A673 (cell line): Measurements from ENCODE around the gene UPK2. TPM values are rescaled to one million over a fixed set of nuclear protein-coding genes. Genes with fewer than 3 reads are reported as not detected.
"Not testable (repeated sequence)": the region's sequence is repeated elsewhere in the genome, so short reads cannot be mapped to it uniquely, and the experiment has no call there.

ENCODE experiments used
- BruUV-seq: library from RNA; stranded (reverse); fragments of 400-500 nt; replicated peaks from 2 replicates; lab custom pipeline; 2021; lab: Mats Ljungman, UMichigan
- CTCF ChIA-PET: fragments of 300-600 bp; sonication (Branson Sonifier 250); formaldehyde crosslinking; loops from one replicate; lab custom pipeline; 2022; ENCODE audit warnings: antibody characterized with exemption; lab: Charles Lee
- POLR2A ChIA-PET: fragments of 300-600 bp; sonication (Branson Sonifier 250); formaldehyde crosslinking; loops from one replicate; lab custom pipeline; 2022; ENCODE audit warnings: antibody characterized with exemption; ENCODE audit not compliant: low non-redundant PET; lab: Charles Lee
- DNase-seq: peaks from one replicate; pipeline ENCODE4 v3.0.0-alpha.2; 2015; ENCODE audit warnings: low spot score
- H3K27ac ChIP-seq: fragments of 200-600 bp; sonication (generic); 2 replicates; pipeline ENCODE4 v1.5.1; 2016; ENCODE audit warnings: mixed run types, low read depth, mild to moderate bottlenecking, mixed read lengths, antibody characterized with exemption, low read length; ENCODE audit not compliant: poor library complexity, severe bottlenecking
- H3K27me3 ChIP-seq: fragments of 200-600 bp; sonication (generic); replicated peaks from 2 replicates; pipeline ENCODE4 v1.6.1; 2017; ENCODE audit warnings: mixed run types, low read depth, mild to moderate bottlenecking, mixed read lengths, antibody characterized with exemption, low read length; ENCODE audit not compliant: insufficient read depth, poor library complexity
- H3K36me3 ChIP-seq: fragments of 200-600 bp; sonication (generic); 2 replicates; pipeline ENCODE4 v1.6.1; 2016; ENCODE audit warnings: mixed run types, mild to moderate bottlenecking, mixed read lengths, antibody characterized with exemption, low read length; ENCODE audit not compliant: insufficient read depth, poor library complexity, severe bottlenecking
- H3K4me1 ChIP-seq: fragments of 200-600 bp; sonication (generic); 2 replicates; pipeline ENCODE4 v1.6.1; 2017; ENCODE audit warnings: mixed run types, mild to moderate bottlenecking, mixed read lengths, antibody characterized with exemption, low read length; ENCODE audit not compliant: insufficient read depth, poor library complexity, severe bottlenecking
- H3K4me3 ChIP-seq: fragments of 200-600 bp; sonication (generic); 2 replicates; pipeline ENCODE4 v1.5.1; 2016; ENCODE audit warnings: low read depth, mixed run types, mild to moderate bottlenecking, mixed read lengths, low read length; ENCODE audit not compliant: poor library complexity, severe bottlenecking
- H3K9me3 ChIP-seq: fragments of 200-600 bp; sonication (generic); 2 replicates; pipeline ENCODE4 v1.6.1; 2016; ENCODE audit warnings: mixed run types, low read depth, mild to moderate bottlenecking, mixed read lengths, antibody characterized with exemption, low read length; ENCODE audit not compliant: poor library complexity, severe bottlenecking
- EZH2 ChIP-seq: fragments of 200-600 bp; sonication (generic); IDR thresholded peaks from 2 replicates; pipeline ENCODE4 v1.6.1; 2017; ENCODE audit warnings: borderline replicate concordance, low read depth, mild to moderate bottlenecking, mixed read lengths, antibody characterized with exemption, low read length; ENCODE audit not compliant: poor library complexity, severe bottlenecking
- intact Hi-C: fragments of 100-400 bp; cut with micrococcal nuclease; formaldehyde crosslinking; loops from one replicate; pipeline ENCODE4 v1.10.0; 2022; ENCODE audit not compliant: unreplicated experiment
- total RNA-seq: library from RNA; stranded (reverse); gene quantifications from 2 replicates; pipeline ENCODE4 v1.2.3, GENCODE V29; 2021
- TF ChIP-seq, protein P1 (sequence below): fragments of 300-800, 200-600 bp; sonication (generic); conservative IDR thresholded peaks from 2 replicates; pipeline ENCODE4 v1.5.1; 2017; ENCODE audit warnings: low read depth, mild to moderate bottlenecking, antibody characterized with exemption, low read length, moderate library complexity, mixed read lengths

The UPK2 gene
- total RNA-seq, 1 experiment from 2014 or later, result not detected

DNA sequence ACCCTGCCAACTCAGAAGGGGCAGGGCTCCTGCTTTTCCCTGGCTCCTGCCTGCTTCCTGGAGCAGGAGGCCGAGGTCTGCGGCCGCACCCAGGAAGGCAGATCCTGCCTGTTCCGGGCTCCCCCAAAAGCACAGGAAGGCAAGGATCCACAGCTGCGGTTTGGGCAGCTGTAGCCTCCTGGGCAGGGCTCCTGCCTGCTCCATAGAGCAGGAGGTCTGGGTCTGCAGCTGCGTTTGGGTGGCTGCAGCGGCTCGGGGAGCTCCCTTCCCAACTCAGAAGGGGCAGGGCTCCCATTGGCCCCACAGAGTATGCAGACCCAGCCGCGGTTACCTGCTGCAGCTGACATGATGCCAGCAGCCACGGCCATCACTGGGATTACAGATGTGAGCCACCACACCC lies 5.5 kb downstream of the UPK2 start:
- Histone ChIP-seq H3K9me3 (no peaks in the 10 kb centered on the region), H3K36me3 (no peaks in the 10 kb centered on the region), H3K27me3 (no peaks in the 10 kb centered on the region), H3K4me1 (no peaks in the 10 kb centered on the region), H3K4me3 (no peak overlapping the region), H3K27ac (no peak overlapping the region)
- TF ChIP-seq, protein P1, sequence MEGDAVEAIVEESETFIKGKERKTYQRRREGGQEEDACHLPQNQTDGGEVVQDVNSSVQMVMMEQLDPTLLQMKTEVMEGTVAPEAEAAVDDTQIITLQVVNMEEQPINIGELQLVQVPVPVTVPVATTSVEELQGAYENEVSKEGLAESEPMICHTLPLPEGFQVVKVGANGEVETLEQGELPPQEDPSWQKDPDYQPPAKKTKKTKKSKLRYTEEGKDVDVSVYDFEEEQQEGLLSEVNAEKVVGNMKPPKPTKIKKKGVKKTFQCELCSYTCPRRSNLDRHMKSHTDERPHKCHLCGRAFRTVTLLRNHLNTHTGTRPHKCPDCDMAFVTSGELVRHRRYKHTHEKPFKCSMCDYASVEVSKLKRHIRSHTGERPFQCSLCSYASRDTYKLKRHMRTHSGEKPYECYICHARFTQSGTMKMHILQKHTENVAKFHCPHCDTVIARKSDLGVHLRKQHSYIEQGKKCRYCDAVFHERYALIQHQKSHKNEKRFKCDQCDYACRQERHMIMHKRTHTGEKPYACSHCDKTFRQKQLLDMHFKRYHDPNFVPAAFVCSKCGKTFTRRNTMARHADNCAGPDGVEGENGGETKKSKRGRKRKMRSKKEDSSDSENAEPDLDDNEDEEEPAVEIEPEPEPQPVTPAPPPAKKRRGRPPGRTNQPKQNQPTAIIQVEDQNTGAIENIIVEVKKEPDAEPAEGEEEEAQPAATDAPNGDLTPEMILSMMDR, result no peak
- TF ChIP-seq EZH2, result no peak
- DNase-seq, result no peak
- intact Hi-C loops, result loop anchor here (5.0 kb wide), 1 partner anchor 51 kb away; no protein-coding TSS in a partner anchor
- POLR2A ChIA-PET, result no interaction called here
- CTCF ChIA-PET, result no interaction called here
- BruUV-seq, result no TSS peak

DNA sequence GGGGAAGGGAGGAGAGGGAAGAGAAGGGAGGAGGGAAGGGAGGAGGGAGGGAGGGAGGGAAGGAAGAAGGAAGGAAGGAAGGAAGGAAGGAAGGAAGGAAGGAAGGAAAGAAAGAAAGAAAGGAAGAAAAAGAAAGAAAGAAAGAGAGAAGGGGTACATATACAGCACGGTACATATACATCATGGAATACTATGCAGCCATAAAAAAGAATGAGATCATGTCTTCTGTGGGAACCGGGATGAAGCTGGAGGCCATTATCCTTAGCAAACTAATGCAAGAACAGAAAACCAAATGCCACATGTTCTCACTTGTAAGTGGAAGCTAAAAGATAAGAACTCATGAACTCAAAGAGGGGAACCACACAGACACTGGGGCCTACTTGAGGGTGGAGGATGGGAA lies 13.4 kb downstream of the UPK2 start:
- H3K4me1 ChIP-seq, H3K27me3 ChIP-seq, BruUV-seq, H3K9me3 ChIP-seq, H3K27ac ChIP-seq, H3K4me3 ChIP-seq, intact Hi-C loops, DNase-seq, H3K36me3 ChIP-seq, POLR2A ChIA-PET: not testable (repeated sequence)
- CTCF ChIA-PET, result interaction anchor here (0.7 kb wide), 1 partner anchor 60 kb away, joined by 3 read pairs; no protein-coding TSS in a partner anchor

DNA sequence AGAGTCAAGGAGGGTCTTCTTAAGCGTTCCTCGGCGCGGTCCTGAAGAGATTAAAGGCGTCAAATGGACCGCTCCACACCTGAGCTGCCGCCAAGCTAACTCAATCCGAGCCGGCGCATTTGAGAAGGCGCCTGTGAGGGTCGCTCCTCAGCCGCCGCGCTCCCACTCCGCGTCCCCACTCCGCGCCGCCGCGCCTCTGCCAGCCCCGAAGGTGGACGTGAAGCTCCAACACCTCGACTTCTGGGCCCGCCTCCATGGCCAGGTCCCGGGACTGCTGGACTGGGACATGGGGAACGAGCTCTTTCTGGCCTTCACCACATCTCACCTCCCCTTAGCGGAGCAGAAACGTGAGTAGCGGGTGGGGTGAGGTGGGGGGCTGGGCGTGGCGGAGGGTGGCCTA lies 15.5 kb downstream of the UPK2 start, which contains the start of gene FOXR1:
FOXR1 (plus strand) TSS at position 116 of the 400 bp plus-strand sequence; CDS start at position 287, 171 bp downstream.
- intact Hi-C loops, result no loop called here
- H3K27ac ChIP-seq, result no peak within 1 kb of the TSS
- no peak within 1 kb of the TSS for H3K4me3 ChIP-seq
- no peaks in the 10 kb centered on the region for H3K27me3 ChIP-seq
- no peaks in the 10 kb centered on the region for H3K9me3 ChIP-seq
- ChIA-PET POLR2A (no interaction called here), CTCF (interaction anchor here (0.6 kb wide), 1 partner anchor 126 kb away, joined by 9 read pairs; no protein-coding TSS in a partner anchor)
- BruUV-seq, result no TSS peak
- no peaks in the 10 kb centered on the region for H3K36me3 ChIP-seq
- no peak for DNase-seq
- no peaks in the 10 kb centered on the region for H3K4me1 ChIP-seq
- TF ChIP-seq EZH2, result no peak
- TF ChIP-seq, protein P1, result no peak

DNA sequence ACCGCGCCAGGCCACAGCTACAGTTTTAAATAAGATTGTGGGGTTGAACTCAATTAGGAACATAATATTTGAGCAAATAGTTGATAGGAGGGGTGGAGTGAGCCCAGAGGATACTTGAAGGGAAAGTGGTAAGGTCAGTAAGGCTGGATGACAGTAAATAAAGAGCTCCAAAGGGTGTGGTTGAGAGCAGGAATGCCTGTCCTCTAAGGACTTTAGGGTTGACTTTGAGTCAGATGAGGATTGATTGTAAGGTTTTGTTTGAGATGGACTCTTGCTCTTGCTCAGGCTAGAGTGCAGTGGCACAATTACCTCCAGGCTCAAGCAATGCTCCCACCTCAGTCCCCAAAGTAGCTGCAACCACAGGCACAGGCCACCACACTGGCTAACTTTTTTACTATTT lies 17.9 kb downstream of the UPK2 start:
- Histone ChIP-seq H3K4me1 (no peaks in the 10 kb centered on the region), H3K27ac (no peak overlapping the region), H3K36me3 (no peaks in the 10 kb centered on the region), H3K9me3 (no peaks in the 10 kb centered on the region), H3K27me3 (no peaks in the 10 kb centered on the region), H3K4me3 (no peak overlapping the region)
- POLR2A ChIA-PET, result no interaction called here
- TF ChIP-seq EZH2, result no peak
- TF ChIP-seq, protein P1, result no peak
- DNase-seq, result no peak
- CTCF ChIA-PET, result no interaction called here
- intact Hi-C loops, result no loop called here
- no TSS peak for BruUV-seq
